Activated CD8-positive, alpha-beta memory T cell treated with anti-CD3 and anti-CD28 coated beads for 48 hours (primary cell): ENCODE data around the gene IFITM10.

Experiments used
- DNase-seq, 3 experiments: peaks; one replicate each; pipeline ENCODE4 v3.0.0-alpha.2; 2020; ENCODE audit warnings: low read depth in 2 of 3, low spot score in 2 of 3

Gene IFITM10

GRCh38 chr11:1750481-1750839, at the start of gene IFITM10:
Gene IFITM10 (minus strand): TSS chr11:1750595. CDS start chr11:1750442, 153 bp downstream.
- DNase-seq, result no peak

GRCh38 chr11:1797391-1798125, 47.2 kb upstream of the IFITM10 start:
- DNase-seq, result no peak

GRCh38 chr11:1796413-1797011, 46.1 kb upstream of the IFITM10 start:
- no peak for DNase-seq

GRCh38 chr11:1793081-1793480, 42.7 kb upstream of the IFITM10 start:
- DNase-seq, result no peak

- no peak for DNase-seq
Observed at GRCh38 chr11:1792461-1792860, 42.1 kb upstream of the IFITM10 start.

GRCh38 chr11:1791912-1792311, 41.5 kb upstream of the IFITM10 start:
- no peak for DNase-seq

- DNase-seq, result no peak
Observed at GRCh38 chr11:1786466-1786865, 36.1 kb upstream of the IFITM10 start.

GRCh38 chr11:1785749-1786413, 35.5 kb upstream of the IFITM10 start:
- DNase-seq, result no peak

GRCh38 chr11:1784761-1785650, 34.6 kb upstream of the IFITM10 start:
- no peak for DNase-seq

GRCh38 chr11:1783725-1784529, 33.5 kb upstream of the IFITM10 start:
- no peak for DNase-seq

GRCh38 chr11:1782831-1783724, 32.7 kb upstream of the IFITM10 start:
- DNase-seq, result no peak

- DNase-seq, result no peak
Observed at GRCh38 chr11:1782031-1782590, 31.7 kb upstream of the IFITM10 start.

GRCh38 chr11:1781593-1781975, 31.2 kb upstream of the IFITM10 start:
- DNase-seq, result no peak

- DNase-seq, result no peak
Observed at GRCh38 chr11:1780700-1781592, 30.6 kb upstream of the IFITM10 start.

GRCh38 chr11:1779806-1780699, 29.7 kb upstream of the IFITM10 start:
- no peak for DNase-seq

- no peak for DNase-seq
Observed at GRCh38 chr11:1779034-1779805, 28.8 kb upstream of the IFITM10 start.
